HG03066 (cell line): ENCODE results near the gene VPS8.
"Not testable (repeated sequence)": the region's sequence is repeated elsewhere in the genome, so short reads cannot be mapped to it uniquely, and the experiment has no call there.

Experiments used
- ATAC-seq: cut with Tn5 transposase; IDR thresholded peaks from one replicate; pipeline ENCODE4 v1.9.1; 2021; ENCODE audit warnings: low read depth; ENCODE audit not compliant: unreplicated experiment

Gene VPS8

GRCh38 chr3:184907681-184908649, 96.0 kb downstream of the VPS8 start:
- ATAC-seq: no peak

GRCh38 chr3:184908859-184909258, 96.9 kb downstream of the VPS8 start:
- ATAC-seq: no peak

GRCh38 chr3:184910664-184911063, 98.7 kb downstream of the VPS8 start:
- no peak for ATAC-seq

GRCh38 chr3:184911570-184911969, 99.6 kb downstream of the VPS8 start:
- no peak for ATAC-seq

- ATAC-seq: no peak
Measured at GRCh38 chr3:184912163-184912562, 100.2 kb downstream of the VPS8 start.

GRCh38 chr3:184914628-184915027, 102.7 kb downstream of the VPS8 start:
- ATAC-seq: no peak

- no peak for ATAC-seq
Measured at GRCh38 chr3:184918750-184919149, 106.8 kb downstream of the VPS8 start.

GRCh38 chr3:184919651-184920050, 107.7 kb downstream of the VPS8 start:
- no peak for ATAC-seq

GRCh38 chr3:184924547-184924946, 112.6 kb downstream of the VPS8 start:
- ATAC-seq: no peak

GRCh38 chr3:184927796-184928315, 115.9 kb downstream of the VPS8 start:
- ATAC-seq: no peak

- ATAC-seq: no peak
Measured at GRCh38 chr3:184932777-184933176, 120.8 kb downstream of the VPS8 start.

GRCh38 chr3:184937611-184938010, 125.6 kb downstream of the VPS8 start:
- ATAC-seq: no peak

- ATAC-seq: no peak
Measured at GRCh38 chr3:184941408-184941807, 129.4 kb downstream of the VPS8 start.

- ATAC-seq: no peak
Measured at GRCh38 chr3:184942735-184943134, 130.8 kb downstream of the VPS8 start.

- ATAC-seq: no peak
Measured at GRCh38 chr3:184944241-184944640, 132.3 kb downstream of the VPS8 start.

GRCh38 chr3:184945886-184946625, 134.1 kb downstream of the VPS8 start:
- no peak for ATAC-seq

GRCh38 chr3:184946917-184947316, 135.0 kb downstream of the VPS8 start:
- no peak for ATAC-seq

GRCh38 chr3:184949251-184949965, 137.4 kb downstream of the VPS8 start:
- no peak for ATAC-seq

GRCh38 chr3:184950816-184951215, 138.8 kb downstream of the VPS8 start:
- ATAC-seq: not testable (repeated sequence)

GRCh38 chr3:184952671-184953070, 140.7 kb downstream of the VPS8 start:
- ATAC-seq: no peak

GRCh38 chr3:184953401-184953800, 141.4 kb downstream of the VPS8 start:
- no peak for ATAC-seq
